SU-DHL-6 (cell line): ENCODE measurements around the gene DHRS11.

ENCODE experiments used
- CTCF ChIP-seq: fragments of 200-600 bp; sonication (generic); IDR thresholded peaks from one replicate; pipeline ENCODE4 v1.5.1; 2017; ENCODE audit warnings: antibody characterized with exemption, mild to moderate bottlenecking, low read length, moderate library complexity; ENCODE audit not compliant: insufficient read depth, poor library complexity, severe bottlenecking
- EZH2phosphoT487 ChIP-seq: fragments of 200-600 bp; sonication (generic), shearing (Covaris generic); conservative IDR thresholded peaks from 2 replicates; pipeline ENCODE4 v1.6.1; 2018; ENCODE audit warnings: mild to moderate bottlenecking, antibody characterized with exemption, low read length, moderate library complexity, mixed read lengths

- no peak for TF ChIP-seq CTCF
- TF ChIP-seq EZH2phosphoT487 = no peak
These were observed 21.5 kb downstream of the DHRS11 start for GRCh38 chr17:36613155-36613554.
